Measurements from ENCODE around the gene IL1A.
A peak's percentile ranks its signal among the peaks of the same experiment; 100 is the strongest.

The IL1A gene

DNA sequence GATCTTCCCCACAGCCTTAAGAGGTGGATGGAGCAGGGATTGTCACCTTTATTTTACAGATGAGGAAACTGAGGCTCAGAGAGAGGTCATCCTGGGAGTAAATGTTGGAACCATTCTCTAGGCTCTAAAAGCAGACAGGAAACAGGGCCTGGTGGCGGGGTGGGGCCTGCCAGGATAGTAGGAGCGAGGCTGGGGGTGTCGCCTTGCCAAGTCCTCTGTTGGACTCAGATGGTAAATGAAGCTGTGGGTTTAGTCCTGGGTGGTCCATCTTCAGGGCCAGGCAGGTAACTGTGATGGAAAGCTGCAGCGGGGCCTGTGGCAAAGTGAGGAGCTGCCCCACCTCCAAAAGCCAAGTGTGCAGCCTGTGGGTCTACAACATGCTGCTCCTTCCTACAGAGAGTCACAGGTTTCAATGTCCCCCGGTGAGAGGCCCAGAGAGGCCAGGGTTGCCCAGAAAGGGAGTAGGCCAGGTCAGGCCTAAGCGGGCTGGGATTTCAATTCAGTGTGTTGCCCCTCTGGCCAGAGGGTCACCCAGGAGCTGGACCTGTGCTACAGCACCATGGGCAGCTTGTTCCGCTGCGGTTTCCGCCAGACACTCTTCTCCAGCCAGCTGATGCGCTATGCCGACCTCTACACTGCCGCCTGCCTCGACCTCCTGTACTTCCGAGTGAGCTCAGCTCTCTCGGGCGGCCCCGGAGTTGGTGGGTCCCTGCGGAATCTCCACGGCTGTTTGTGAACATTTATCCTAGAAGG is 56.8 kb downstream of the IL1A start:
- DNase-seq (ENCODE audit: low read depth, low spot score), result no peak

DNA sequence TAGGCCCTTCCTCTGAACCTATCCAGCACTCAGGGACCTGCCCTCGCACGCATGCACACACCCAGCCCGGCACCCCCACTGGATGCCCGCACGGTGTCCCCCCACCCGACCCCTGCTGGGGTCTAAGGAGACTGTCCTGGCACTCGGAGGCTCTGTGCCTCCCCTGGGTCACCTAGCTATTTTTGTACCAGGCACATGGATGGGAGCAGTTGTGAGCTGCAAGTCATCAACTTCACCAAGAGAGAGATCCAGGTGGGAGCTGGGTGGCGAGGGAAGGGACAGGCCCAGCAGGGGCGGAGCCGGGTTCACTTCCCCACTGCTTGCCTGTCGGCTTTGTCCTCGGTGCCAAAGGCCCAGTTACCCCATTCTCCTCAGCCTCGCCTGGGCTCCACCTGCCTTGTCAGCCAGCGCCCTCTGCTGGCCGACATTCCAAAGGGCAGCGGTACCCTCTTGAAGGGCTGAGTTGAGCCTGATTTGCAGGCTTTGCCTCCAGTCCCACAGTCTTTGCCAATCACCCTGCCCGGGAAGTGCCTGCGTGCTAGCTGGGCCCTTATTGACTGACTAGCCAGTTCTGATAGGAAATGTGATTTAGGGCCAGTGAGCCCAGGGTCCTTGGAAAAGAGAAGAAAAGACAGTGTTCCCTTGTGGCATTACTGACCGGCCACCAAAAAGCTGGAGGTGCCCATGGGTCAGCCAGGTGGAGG is 57.7 kb downstream of the IL1A start:
- peak; percentile 59 for DNase-seq (ENCODE audit: low read depth, low spot score)

DNA sequence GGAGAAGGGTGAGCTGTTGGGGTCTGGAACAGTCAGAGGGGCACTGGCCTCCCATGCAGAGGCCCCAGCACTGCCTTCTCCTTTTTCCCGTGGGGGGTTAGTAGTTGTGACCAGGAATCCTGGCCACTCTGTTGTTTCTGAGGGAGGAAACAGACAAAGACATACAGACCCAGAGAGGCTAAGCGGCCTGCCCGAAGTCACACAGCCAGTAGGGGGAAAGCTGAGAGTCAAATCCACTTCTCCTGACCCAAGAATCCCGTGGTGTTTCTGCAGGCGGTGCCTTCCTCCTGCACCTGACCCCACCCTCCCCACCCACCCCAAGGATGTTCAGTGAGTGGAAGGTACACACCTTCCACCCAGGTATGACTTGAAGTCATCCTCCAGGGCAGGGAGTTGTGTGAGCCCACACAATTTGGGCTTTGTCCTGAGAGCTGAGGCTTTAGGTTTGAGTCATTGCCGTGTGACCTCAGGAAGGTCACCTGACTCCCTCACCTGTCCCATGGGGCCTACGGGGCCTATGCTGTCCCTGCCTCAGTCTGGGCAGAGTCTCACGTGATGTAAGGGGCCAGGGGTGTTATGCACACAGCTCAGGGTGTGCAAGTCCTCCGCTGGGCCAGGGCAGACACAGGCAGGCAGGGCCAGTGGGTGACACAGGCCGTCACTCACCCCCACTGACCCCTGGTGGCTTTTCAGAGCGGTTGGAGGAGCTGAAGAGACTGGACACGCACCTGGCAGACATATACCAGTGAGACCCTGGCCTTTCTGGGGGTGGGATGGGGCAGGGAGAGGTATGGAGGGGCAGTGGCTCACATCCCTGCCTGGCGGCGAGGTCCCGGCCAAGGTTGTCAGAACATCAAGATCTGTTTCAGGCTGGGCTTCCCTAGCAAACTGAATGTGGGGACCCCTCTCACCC is 58.5 kb downstream of the IL1A start:
- DNase-seq (ENCODE audit: low read depth, low spot score), result no peak

DNA sequence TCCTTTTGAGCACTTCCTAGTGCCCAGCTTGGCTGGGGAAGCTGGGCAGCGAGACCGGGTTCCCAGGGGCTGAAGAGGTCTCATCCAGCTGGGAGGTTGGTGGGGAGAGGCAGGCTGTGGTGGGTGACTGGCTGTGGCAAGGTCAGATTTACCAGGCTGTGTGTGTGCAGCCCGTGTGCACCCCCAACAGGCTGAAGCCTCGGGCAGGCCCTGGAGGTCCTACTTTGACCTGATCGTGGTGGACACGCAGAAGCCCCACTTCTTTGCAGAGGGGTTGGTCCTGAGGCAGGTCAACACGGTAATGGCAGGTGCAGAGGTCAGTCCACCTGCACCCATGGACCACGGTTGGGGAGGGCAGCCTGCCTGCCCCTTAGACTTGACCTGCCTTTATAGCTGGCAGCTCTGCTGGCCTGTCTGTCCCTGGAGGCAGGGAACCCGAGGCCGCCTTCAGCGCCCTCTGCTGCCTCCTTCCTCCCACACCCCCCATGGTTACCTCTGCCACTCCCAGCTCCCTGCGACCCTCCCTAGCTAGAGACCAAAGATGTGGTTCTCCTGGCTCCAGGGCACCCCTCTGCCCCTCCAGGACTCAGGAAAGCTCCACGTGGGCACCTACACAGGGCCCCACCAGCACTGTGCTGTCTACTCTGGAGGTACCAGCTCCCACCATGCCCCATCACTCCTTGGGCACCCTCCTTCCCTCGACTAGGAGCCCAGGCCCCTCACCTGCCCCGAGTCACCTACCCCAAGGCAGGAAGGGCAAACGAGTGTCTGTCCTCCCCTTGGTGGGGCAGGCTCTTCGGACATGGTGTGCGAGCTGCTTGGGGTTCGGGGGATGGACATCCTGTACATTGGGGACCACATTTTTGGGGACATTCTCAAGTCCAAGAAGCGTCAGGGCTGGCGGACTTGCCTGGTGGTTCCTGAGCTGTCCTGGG is 59.4 kb downstream of the IL1A start:
- no peak for DNase-seq (ENCODE audit: low read depth, low spot score)

DNA sequence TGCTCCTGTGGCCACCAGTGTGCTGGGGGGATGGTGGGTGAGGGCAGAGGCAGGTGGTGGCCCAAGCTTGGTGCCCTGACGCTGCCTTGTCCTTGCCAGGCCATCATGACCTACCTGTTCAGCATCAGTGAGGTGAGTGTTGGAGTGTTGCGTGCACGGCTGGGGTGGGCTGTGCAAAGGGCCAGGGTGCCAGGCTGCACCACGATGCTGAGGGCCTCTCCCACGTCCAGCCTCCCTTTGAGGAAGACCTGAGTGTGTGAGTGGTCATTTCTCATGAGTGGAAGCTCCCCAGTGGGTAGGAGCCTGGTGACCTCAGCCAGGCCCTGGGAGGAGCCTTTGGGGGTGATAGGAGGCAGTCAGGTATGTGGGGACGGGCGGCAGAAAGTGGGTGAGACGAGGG is 60.3 kb downstream of the IL1A start:
- DNase-seq (ENCODE audit: low read depth, low spot score), result no peak

All from iPS DF 19.7 (cell line).